ENCODE data around the gene PTPRM.

PTPRM gene

GRCh38 chr18:7584646-7585275, 17.6 kb downstream of the PTPRM start:
- no peaks in the 10 kb centered on the region for H3K9me3 ChIP-seq (ENCODE audit: control insufficient read depth, low read length)
- no peak overlapping the region for H3K4me3 ChIP-seq (ENCODE audit: extremely low read depth, insufficient read depth, low read length, poor library complexity, severe bottlenecking)
- 70 to 71% methylated on average over 6 of the region's 7 CpGs for WGBS, 2 experiments (ENCODE audit: insufficient coverage in 2 of 2)
- no peak overlapping the region for H3K27ac ChIP-seq (ENCODE audit: low read depth, low read length, severe bottlenecking)
- H3K36me3 ChIP-seq (ENCODE audit: control insufficient read depth, insufficient read depth, low read length) = no peaks in the 10 kb centered on the region
- no peaks in the 10 kb centered on the region for H3K4me1 ChIP-seq (ENCODE audit: control insufficient read depth, insufficient read depth, low read length, poor library complexity, severe bottlenecking)

GRCh38 chr18:7585276-7585670, 18.2 kb downstream of the PTPRM start:
- Histone ChIP-seq H3K9me3 (ENCODE audit: control insufficient read depth, low read length) (no peaks in the 10 kb centered on the region), H3K36me3 (ENCODE audit: control insufficient read depth, insufficient read depth, low read length) (no peaks in the 10 kb centered on the region), H3K4me3 (ENCODE audit: extremely low read depth, insufficient read depth, low read length, poor library complexity, severe bottlenecking) (no peak overlapping the region), H3K27ac (ENCODE audit: low read depth, low read length, severe bottlenecking) (no peak overlapping the region), H3K4me1 (ENCODE audit: control insufficient read depth, insufficient read depth, low read length, poor library complexity, severe bottlenecking) (no peaks in the 10 kb centered on the region)
- 100% methylated on average over 3 of the region's 4 CpGs for WGBS, 2 experiments (ENCODE audit: insufficient coverage in 2 of 2)

- no peaks in the 10 kb centered on the region for H3K4me1 ChIP-seq (ENCODE audit: control insufficient read depth, insufficient read depth, low read length, poor library complexity, severe bottlenecking)
- no peaks in the 10 kb centered on the region for H3K9me3 ChIP-seq (ENCODE audit: control insufficient read depth, low read length)
- no peak overlapping the region for H3K27ac ChIP-seq (ENCODE audit: low read depth, low read length, severe bottlenecking)
- no peak overlapping the region for H3K4me3 ChIP-seq (ENCODE audit: extremely low read depth, insufficient read depth, low read length, poor library complexity, severe bottlenecking)
- WGBS, 2 experiments (ENCODE audit: insufficient coverage in 2 of 2) = 100% methylated on average over 1 of the region's 1 CpG; no CpG with 5 or more reads in 1 of the 2 experiments
- no peaks in the 10 kb centered on the region for H3K36me3 ChIP-seq (ENCODE audit: control insufficient read depth, insufficient read depth, low read length)
Observed at GRCh38 chr18:7586379-7586778, 19.3 kb downstream of the PTPRM start.

GRCh38 chr18:7590826-7591560, 23.9 kb downstream of the PTPRM start:
- WGBS, 2 experiments (ENCODE audit: insufficient coverage in 2 of 2) = no CpG with 5 or more reads among the region's 1 CpG
- no peaks in the 10 kb centered on the region for H3K36me3 ChIP-seq (ENCODE audit: control insufficient read depth, insufficient read depth, low read length)
- H3K9me3 ChIP-seq (ENCODE audit: control insufficient read depth, low read length) = no peaks in the 10 kb centered on the region
- no peak overlapping the region for H3K4me3 ChIP-seq (ENCODE audit: extremely low read depth, insufficient read depth, low read length, poor library complexity, severe bottlenecking)
- H3K27ac ChIP-seq (ENCODE audit: low read depth, low read length, severe bottlenecking) = no peak overlapping the region
- H3K4me1 ChIP-seq (ENCODE audit: control insufficient read depth, insufficient read depth, low read length, poor library complexity, severe bottlenecking) = peaks cover 5% of the 10 kb centered on the region

GRCh38 chr18:7592305-7593071, 25.4 kb downstream of the PTPRM start:
- WGBS, 2 experiments (ENCODE audit: insufficient coverage in 2 of 2) = 48 to 81% methylated on average over 2 to 3 of the region's 4 CpGs
- peaks cover 5% of the 10 kb centered on the region for H3K4me1 ChIP-seq (ENCODE audit: control insufficient read depth, insufficient read depth, low read length, poor library complexity, severe bottlenecking)
- no peaks in the 10 kb centered on the region for H3K9me3 ChIP-seq (ENCODE audit: control insufficient read depth, low read length)
- H3K27ac ChIP-seq (ENCODE audit: low read depth, low read length, severe bottlenecking) = no peak overlapping the region
- no peak overlapping the region for H3K4me3 ChIP-seq (ENCODE audit: extremely low read depth, insufficient read depth, low read length, poor library complexity, severe bottlenecking)
- no peaks in the 10 kb centered on the region for H3K36me3 ChIP-seq (ENCODE audit: control insufficient read depth, insufficient read depth, low read length)

- Histone ChIP-seq H3K4me3 (ENCODE audit: extremely low read depth, insufficient read depth, low read length, poor library complexity, severe bottlenecking) (no peak overlapping the region), H3K27ac (ENCODE audit: low read depth, low read length, severe bottlenecking) (no peak overlapping the region), H3K36me3 (ENCODE audit: control insufficient read depth, insufficient read depth, low read length) (no peaks in the 10 kb centered on the region), H3K9me3 (ENCODE audit: control insufficient read depth, low read length) (no peaks in the 10 kb centered on the region), H3K4me1 (ENCODE audit: control insufficient read depth, insufficient read depth, low read length, poor library complexity, severe bottlenecking) (peaks cover 5% of the 10 kb centered on the region)
- 86 to 100% methylated on average over 2 to 3 of the region's 5 CpGs for WGBS, 2 experiments (ENCODE audit: insufficient coverage in 2 of 2)
Observed at GRCh38 chr18:7593218-7593819, 26.2 kb downstream of the PTPRM start.

- H3K36me3 ChIP-seq (ENCODE audit: control insufficient read depth, insufficient read depth, low read length) = no peaks in the 10 kb centered on the region
- no peak overlapping the region for H3K4me3 ChIP-seq (ENCODE audit: extremely low read depth, insufficient read depth, low read length, poor library complexity, severe bottlenecking)
- no peaks in the 10 kb centered on the region for H3K9me3 ChIP-seq (ENCODE audit: control insufficient read depth, low read length)
- peaks cover 18% of the 10 kb centered on the region for H3K4me1 ChIP-seq (ENCODE audit: control insufficient read depth, insufficient read depth, low read length, poor library complexity, severe bottlenecking)
- no peak overlapping the region for H3K27ac ChIP-seq (ENCODE audit: low read depth, low read length, severe bottlenecking)
- 93 to 97% methylated on average over 4 of the region's 4 CpGs for WGBS, 2 experiments (ENCODE audit: insufficient coverage in 2 of 2)
Observed at GRCh38 chr18:7596147-7596546, 29.0 kb downstream of the PTPRM start.

GRCh38 chr18:7597500-7597899, 30.4 kb downstream of the PTPRM start:
- Histone ChIP-seq H3K27ac (ENCODE audit: low read depth, low read length, severe bottlenecking) (no peak overlapping the region), H3K9me3 (ENCODE audit: control insufficient read depth, low read length) (no peaks in the 10 kb centered on the region), H3K4me1 (ENCODE audit: control insufficient read depth, insufficient read depth, low read length, poor library complexity, severe bottlenecking) (peaks cover 25% of the 10 kb centered on the region), H3K36me3 (ENCODE audit: control insufficient read depth, insufficient read depth, low read length) (no peaks in the 10 kb centered on the region), H3K4me3 (ENCODE audit: extremely low read depth, insufficient read depth, low read length, poor library complexity, severe bottlenecking) (no peak overlapping the region)
- no CpG with 5 or more reads among the region's 3 CpGs for WGBS, 2 experiments (ENCODE audit: insufficient coverage in 2 of 2)

- 90% methylated on average over 2 of the region's 7 CpGs; no CpG with 5 or more reads in 1 of the 2 experiments for WGBS, 2 experiments (ENCODE audit: insufficient coverage in 2 of 2)
- no peaks in the 10 kb centered on the region for H3K9me3 ChIP-seq (ENCODE audit: control insufficient read depth, low read length)
- peaks cover 22% of the 10 kb centered on the region for H3K4me1 ChIP-seq (ENCODE audit: control insufficient read depth, insufficient read depth, low read length, poor library complexity, severe bottlenecking)
- no peak overlapping the region for H3K4me3 ChIP-seq (ENCODE audit: extremely low read depth, insufficient read depth, low read length, poor library complexity, severe bottlenecking)
- H3K36me3 ChIP-seq (ENCODE audit: control insufficient read depth, insufficient read depth, low read length) = no peaks in the 10 kb centered on the region
- H3K27ac ChIP-seq (ENCODE audit: low read depth, low read length, severe bottlenecking) = no peak overlapping the region
Observed at GRCh38 chr18:7598167-7599047, 31.3 kb downstream of the PTPRM start.

GRCh38 chr18:7600036-7600435, 32.9 kb downstream of the PTPRM start:
- no peak overlapping the region for H3K27ac ChIP-seq (ENCODE audit: low read depth, low read length, severe bottlenecking)
- H3K4me1 ChIP-seq (ENCODE audit: control insufficient read depth, insufficient read depth, low read length, poor library complexity, severe bottlenecking) = peaks cover 30% of the 10 kb centered on the region
- H3K9me3 ChIP-seq (ENCODE audit: control insufficient read depth, low read length) = no peaks in the 10 kb centered on the region
- H3K36me3 ChIP-seq (ENCODE audit: control insufficient read depth, insufficient read depth, low read length) = no peaks in the 10 kb centered on the region
- 90 to 97% methylated on average over 6 of the region's 6 CpGs for WGBS, 2 experiments (ENCODE audit: insufficient coverage in 2 of 2)
- no peak overlapping the region for H3K4me3 ChIP-seq (ENCODE audit: extremely low read depth, insufficient read depth, low read length, poor library complexity, severe bottlenecking)

Measured in mesodermal cell (in vitro differentiated cells).